GM18498 (cell line): ENCODE data around the gene IL9.

ENCODE experiments used
- ATAC-seq: cut with Tn5 transposase; IDR thresholded peaks from one replicate; pipeline ENCODE4 v1.9.1; 2021; ENCODE audit warnings: mild to moderate bottlenecking, moderate library complexity; ENCODE audit not compliant: unreplicated experiment

The IL9 gene

GRCh38 chr5:135895474-135896006 is at the start of gene IL9:
TSS of gene IL9 (minus strand) at chr5:135895841. CDS start at chr5:135895816, 25 bp downstream.
- no peak for ATAC-seq

- no peak for ATAC-seq
Measured at GRCh38 chr5:135944967-135945560, 49.4 kb upstream of the IL9 start.

GRCh38 chr5:135944564-135944963 is 48.9 kb upstream of the IL9 start:
- ATAC-seq: no peak

- no peak for ATAC-seq
Measured at GRCh38 chr5:135942202-135942771, 46.6 kb upstream of the IL9 start.

GRCh38 chr5:135941711-135942110 is 46.1 kb upstream of the IL9 start:
- ATAC-seq: no peak

GRCh38 chr5:135937245-135937911 is 41.7 kb upstream of the IL9 start:
- no peak for ATAC-seq

- ATAC-seq: no peak
Measured at GRCh38 chr5:135934939-135935338, 39.3 kb upstream of the IL9 start.

- ATAC-seq: no peak
Measured at GRCh38 chr5:135930949-135931295, 35.3 kb upstream of the IL9 start.

GRCh38 chr5:135930029-135930948 is 34.6 kb upstream of the IL9 start:
- ATAC-seq: no peak

- no peak for ATAC-seq
Measured at GRCh38 chr5:135921388-135921787, 25.7 kb upstream of the IL9 start.

- no peak for ATAC-seq
Measured at GRCh38 chr5:135920199-135920598, 24.6 kb upstream of the IL9 start.

GRCh38 chr5:135916638-135917263 is 21.1 kb upstream of the IL9 start:
- ATAC-seq: no peak

- no peak for ATAC-seq
Measured at GRCh38 chr5:135915466-135916001, 19.9 kb upstream of the IL9 start.

- ATAC-seq: no peak
Measured at GRCh38 chr5:135913713-135914626, 18.3 kb upstream of the IL9 start.

- ATAC-seq: no peak
Measured at GRCh38 chr5:135905144-135905543, 9.5 kb upstream of the IL9 start.

GRCh38 chr5:135901633-135902032 is 6.0 kb upstream of the IL9 start:
- ATAC-seq: no peak

- no peak for ATAC-seq
Measured at GRCh38 chr5:135900276-135900675, 4.6 kb upstream of the IL9 start.

GRCh38 chr5:135898651-135899050 is 3.0 kb upstream of the IL9 start:
- ATAC-seq: no peak

GRCh38 chr5:135894789-135895188 is 852 bp downstream of the IL9 start:
- no peak for ATAC-seq
